NCI-H460 (cell line): ENCODE results near the gene WNT7A. TPM values are rescaled to one million over a fixed set of nuclear protein-coding genes. Genes with fewer than 3 reads are reported as not detected.
"Not testable (repeated sequence)": the region's sequence is repeated elsewhere in the genome, so short reads cannot be mapped to it uniquely, and the experiment has no call there.

ENCODE experiments used
- DNase-seq: peaks from one replicate; pipeline ENCODE4 v3.0.0-alpha.2; 2016; ENCODE audit warnings: low read depth; ENCODE audit errors: extremely low read depth
- total RNA-seq: library from RNA; depleted of rRNA; stranded (reverse); fragments of >200 nt; shearing (Covaris generic); gene quantifications from 2 replicates; pipeline ENCODE4 v1.2.3, GENCODE V29; 2014

Gene WNT7A
- total RNA-seq, 1 experiment from 2014 or later, result not detected

DNA sequence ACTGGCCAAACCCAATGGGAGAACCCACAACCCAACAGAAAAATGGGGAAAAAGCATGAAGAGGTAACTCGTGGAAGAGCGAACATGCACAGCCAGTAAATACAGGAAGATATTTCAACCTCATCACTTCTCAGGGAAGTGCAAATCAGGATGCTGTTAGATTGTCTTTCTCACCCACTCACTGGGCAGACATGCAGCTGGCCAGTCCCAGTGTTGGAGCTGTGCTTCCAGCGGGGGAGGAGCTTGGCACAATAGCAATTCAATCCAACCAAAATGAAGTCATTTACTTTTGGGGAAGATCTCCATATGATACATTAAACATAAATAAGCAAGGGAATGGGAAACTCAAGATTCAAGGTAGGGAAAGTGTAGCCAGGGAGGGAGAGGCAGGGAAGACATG is 12.1 kb downstream of the WNT7A start:
- DNase-seq, result no peak

DNA sequence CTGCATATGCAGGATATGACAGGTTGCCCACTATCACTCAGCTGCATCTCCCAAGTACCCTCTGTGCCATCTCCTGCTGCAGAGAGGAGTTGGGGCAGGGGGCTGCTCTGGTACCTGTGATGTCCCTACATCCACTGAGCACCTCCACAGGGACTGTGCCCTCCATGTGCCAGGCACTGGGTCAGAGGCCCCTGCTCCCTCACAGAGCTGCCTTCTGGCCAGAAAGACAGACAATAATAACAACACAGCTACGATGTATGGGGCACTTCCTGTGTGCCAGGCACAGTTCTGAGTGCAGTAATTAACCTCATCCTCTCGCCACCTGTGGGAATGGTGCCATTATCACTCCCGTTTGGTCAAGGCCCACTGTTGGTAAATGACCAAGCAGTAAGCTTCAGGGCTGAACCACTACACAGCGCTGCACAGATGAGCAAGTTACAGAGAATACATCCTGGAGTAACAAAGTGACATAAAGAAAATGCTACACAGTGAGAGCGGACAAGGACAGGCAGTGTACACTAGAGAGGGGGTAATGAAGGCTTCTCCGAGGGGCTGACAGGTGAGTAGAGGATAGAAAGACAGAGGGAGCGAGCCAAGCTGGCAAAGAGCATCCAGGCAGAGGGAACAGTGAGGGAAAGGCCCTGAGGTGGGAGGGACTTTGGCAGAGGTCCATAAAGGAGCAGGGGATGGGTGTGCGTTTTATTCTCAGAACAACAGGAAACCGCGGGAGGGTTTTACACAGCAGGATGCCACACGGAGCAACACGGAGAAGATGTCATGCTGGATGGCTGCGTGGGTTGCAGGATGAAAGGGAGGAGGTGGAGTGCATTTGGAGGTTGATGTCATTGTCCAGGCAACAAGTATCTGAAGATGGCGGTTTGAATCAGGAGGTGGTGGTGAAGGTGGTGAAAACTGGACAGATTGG is 13.6 kb downstream of the WNT7A start:
- DNase-seq, result no peak

DNA sequence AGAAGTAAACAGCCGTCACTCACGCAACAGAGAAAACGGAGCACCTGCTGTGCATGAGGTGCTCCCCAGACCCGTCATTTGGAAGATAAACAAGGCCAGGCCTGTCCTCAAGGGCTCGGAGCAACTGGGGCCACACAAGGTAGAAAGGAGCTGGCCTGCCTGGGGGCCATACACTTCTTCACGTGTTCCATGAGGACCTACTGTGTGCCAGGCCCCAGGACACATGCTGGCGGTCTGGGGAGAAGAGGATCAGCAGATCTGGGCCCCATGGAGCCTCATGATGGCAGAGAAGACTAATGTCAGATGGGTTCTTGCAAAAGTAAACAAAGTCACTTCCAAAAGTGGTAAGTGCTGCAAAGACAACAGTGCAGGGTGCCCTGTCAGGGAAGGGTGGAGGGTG is 14.3 kb downstream of the WNT7A start:
- no peak for DNase-seq

DNA sequence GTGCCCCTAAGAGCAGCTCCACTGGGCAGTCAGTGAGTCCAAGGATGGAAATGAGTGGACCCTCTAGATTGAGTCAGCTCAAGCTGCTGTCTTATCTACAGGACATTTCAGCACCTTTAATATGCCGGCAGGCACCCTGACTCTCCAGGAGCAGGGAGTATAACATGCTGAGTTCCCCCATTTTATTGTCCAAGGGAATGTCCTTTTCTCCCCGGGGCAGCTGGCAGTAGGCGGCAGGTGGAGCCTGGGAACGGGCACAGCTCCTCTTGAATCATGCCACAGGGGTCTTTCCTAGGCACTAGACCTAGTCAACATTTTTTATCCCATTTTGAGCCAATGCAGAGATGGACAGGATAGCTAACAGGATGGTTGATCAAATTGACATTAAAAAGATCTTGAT is 14.8 kb downstream of the WNT7A start:
- no peak for DNase-seq

DNA sequence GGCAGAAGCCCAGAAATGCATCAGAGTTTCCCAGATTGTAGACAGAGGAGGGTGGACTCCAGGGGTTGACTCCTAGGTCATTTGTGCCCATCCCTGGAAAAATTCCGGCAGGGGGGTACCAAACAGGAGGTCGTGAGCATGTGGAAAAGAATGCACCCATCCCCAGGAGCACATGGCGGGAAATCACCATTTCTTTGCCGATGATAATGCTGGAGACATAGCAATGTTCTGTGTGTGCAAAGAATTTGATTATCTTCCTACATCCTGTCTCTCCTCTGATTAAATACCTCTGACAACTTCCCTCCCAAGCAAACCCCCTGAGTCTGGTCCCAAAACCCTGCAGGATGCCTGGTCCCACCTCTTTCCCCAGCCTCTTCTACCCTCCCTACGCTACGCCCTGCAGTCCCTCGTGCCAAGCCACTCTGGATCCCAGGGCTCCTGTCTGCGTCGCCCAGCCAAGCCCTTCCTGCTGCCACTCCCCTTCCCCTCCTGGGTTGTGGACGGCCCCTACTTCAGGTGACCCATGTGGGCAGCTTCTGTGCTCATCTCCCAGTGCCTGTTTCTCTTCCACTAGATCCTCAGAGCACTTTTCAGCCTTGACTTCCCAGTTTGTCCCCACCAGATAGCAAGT is 15.8 kb downstream of the WNT7A start:
- DNase-seq, result no peak

DNA sequence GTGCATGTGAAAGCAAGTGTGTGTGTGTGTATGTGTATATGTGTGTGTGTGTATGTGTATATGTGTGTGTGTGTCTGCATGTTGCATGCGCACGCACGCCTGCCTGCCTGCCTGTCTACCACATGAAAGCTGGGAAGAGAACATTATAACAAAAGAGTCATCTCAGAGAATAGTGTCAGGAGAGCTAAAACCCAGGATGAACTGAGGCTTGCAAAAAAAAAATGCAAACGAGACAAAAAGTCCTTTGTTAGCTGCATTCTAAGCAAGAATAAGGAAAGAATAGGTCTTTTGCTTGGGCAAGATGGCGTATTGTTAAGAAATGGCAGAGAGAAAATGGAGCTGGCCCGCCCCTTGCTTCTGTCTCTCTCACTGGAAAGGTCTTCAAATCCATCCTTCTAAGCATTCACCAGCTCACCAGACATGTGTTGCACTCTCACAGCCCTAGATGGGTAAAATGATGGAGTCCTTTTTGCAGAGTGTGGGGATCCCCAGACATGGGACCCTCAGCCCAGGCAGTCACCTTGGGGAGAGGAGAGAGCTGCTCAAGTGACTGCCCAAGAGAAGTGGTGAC is 16.4 kb downstream of the WNT7A start:
- DNase-seq, result no peak

DNA sequence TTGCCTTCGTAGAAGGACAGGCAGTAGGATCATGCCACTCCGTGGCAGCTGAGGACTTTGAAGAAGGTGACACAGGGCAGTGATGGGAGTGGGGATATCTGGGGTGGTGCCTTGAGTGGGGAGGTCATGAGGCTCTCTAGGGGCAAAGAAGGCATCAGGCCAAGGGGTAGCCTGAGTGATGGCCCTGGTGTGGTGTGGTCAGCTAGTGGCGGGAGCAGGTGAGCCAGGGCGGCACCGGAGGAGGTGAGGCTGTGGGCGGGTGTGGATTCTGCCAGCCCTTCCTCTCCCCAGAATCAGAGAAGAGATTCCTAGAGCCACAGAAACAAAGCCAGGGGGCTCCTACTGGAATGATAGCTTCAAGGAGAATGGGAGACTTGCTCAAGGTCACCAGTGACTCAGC is 18.4 kb downstream of the WNT7A start:
- DNase-seq, result no peak

DNA sequence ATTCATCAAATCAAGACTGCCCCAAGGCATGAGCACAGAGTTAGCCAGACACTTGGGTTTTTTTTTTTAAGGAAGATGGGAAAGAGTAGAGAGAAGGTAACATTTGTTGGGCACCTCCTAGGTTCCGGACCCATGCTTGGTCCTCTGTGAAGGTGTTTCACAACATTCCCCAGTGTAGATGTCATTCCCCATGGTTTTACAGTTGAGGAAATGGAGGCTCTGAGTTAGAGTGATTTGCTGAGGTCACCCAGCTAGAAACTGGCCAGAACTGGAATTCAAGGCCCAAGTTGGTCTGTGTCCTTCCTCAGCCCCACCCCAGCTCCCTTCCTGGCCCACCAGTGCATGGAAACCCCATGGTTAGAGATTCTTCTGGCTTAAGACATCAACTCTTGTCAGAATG is 19.9 kb downstream of the WNT7A start:
- no peak for DNase-seq

DNA sequence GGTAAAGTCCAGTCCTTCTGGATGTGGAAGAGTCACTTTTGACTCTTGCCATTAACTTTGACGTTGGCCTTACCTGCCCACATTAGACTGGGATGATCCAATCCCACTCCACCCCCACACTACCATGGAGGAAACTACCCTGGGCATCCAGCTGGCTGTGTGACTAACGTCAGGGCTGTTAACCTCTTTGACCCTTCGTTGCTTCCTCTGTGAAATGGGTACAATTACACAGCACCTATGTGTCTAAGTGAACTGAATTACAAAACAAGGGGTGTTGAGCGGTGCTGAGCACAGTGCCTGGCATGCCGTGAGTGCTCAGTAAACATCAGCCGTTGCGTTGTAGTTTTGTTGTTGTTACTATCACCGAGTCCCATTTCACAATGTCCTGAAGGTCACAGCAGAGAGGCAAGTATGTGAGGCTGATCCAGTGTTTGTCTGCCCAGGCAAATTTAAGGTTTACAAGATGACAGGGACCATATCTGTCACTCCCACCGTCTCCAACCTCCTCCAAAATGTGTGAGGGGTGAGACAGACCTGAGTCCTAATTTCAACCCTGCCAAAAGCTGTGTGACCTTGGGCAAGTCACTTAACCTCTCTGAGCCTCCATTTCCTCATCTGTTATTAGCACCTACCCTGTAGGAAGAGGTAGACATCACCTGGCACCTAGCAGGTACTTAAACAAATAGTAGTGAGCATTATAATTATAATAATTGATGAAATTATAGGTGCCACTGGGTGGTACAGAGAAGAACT is 20.9 kb downstream of the WNT7A start:
- DNase-seq, result no peak

DNA sequence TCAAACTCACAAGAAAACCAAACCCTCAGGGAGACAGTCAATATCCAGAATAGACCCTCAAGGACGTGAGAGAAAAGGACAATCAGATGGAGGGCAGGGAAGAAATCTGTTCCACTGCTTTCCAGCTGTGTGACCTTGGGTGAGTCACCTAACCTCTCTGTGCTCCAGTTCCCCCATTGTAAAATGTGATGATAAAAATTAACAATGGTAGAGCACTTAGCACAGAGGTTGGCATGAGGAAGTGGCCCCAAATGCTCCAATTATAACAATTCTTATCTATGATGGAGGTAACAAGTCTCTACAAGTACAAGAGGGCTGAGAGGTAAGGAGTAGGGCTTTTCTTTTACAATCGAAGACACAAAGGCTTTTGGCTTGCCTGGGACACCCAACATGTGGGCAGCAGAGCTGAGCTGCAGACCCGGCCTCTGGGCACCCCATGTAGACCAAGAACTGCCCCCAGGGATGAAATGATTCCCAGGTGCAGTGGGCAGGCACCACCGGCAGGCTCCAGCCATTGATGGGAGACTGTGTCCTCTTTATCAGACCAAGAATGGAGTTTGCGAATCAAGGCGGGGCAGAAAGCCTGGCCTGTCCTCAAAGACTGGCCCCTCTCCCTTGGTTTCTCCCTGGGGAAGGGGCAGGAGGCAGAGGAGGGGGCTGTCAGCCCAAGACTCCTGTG is 22.0 kb downstream of the WNT7A start:
- DNase-seq, result no peak

DNA sequence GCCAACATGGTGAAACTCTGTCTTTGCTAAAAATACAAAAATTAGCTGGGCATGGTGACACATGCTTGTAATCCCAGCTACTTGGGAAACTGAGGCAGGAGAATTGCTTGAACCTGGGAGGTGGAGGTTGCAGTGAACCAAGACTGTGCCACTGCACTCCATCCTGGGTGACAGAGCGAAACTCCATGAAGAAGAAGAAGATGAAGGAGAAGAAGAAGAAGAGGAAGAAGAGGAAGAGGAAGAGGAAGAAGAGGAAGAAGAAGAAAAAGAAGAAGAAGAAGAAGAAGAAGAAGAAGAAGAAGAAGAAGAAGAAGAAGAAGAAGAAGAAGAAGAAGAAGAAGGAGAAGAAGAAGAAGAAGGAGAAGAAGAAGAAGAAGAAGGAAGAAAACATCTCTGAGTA is 23.2 kb downstream of the WNT7A start:
- DNase-seq, result not testable (repeated sequence)

DNA sequence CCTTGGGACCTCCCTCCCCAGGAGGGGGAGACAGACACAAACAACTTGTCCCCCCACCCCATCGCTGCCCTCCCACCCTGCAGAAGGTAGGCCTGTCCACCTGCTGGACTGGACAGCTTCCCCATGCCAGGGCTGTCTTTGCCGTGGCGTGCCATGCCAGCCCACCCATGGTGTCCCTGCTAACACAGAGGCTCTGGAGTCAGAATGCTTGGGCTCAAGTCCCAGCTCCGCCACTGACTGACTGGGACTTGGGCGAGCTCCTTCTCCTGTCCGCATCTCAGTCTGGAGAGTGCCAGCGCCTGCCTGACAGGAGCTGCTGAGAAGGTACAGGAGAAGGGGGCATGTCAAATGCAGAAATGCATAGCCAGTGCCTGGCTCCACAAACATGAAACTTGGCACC is 23.9 kb downstream of the WNT7A start:
- no peak for DNase-seq

DNA sequence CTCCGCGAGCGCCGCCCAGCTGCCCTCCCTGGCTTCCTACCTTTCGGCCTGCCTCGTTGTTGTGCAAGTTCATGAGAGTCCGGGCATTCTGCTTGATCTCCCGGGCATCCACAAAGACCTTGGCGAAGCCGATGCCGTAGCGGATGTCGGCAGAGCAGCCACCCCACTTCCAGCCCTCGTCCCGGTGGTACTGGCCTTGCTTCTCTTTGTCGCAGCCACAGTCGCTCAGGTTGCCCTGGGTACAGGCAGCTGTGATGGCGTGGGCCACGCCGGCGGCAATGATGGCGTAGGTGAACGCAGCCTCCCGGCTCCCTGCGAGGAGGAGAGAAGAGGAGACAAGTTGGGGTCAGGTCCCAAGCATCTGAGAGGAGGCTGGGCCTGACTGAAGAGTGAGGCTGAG is 25.4 kb downstream of the WNT7A start:
- no peak for DNase-seq

DNA sequence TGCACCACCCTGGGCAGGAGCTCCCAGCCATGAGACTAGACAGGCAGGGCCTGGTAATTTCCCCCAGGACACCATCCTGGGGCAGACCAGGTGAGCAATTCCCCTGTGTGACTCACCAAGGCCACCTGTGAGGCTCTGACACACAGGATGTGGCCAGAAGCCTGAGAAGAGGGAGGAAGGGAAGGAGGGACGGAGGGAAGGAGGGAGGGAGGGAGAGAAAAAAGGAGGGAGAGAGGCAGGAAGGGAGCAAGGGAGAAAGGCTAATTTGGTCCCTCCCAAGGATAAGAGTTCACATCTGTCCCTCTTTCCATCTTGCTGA is 25.9 kb downstream of the WNT7A start:
- DNase-seq, result no peak

DNA sequence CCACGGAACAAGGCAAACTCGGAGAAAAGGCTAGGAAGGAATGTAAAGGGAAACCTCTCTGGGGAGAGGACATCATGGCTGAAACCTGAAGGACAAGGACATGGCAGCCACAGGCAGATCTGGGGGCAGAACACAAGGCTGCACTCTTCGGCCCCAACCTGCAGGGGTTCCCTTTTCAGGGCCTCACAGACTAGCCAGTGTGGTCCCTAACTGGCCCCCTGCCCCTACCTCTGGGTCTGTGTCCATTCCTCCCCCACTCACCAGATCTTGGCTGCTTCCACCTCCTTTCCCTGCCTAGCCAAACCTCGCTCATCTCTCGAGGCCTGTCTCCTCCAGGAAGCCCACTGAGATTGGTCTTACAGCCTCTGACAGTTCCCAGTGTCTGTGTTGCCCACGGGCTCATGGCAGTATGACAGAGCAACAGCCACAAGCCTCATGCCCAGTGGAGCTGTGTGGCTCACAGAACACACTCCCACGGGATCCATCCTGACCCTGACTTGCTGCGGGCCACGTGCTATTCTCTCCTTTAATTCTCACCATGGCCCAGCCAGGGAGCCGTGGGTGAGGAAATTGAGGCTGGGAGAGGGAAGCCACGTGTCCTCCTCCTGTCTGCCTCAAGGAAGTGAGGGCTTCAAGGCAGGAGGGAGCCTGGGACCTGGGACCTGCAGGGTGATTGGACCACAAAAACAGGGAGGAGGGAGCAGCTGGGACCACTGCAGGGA is 26.5 kb downstream of the WNT7A start:
- DNase-seq, result no peak

DNA sequence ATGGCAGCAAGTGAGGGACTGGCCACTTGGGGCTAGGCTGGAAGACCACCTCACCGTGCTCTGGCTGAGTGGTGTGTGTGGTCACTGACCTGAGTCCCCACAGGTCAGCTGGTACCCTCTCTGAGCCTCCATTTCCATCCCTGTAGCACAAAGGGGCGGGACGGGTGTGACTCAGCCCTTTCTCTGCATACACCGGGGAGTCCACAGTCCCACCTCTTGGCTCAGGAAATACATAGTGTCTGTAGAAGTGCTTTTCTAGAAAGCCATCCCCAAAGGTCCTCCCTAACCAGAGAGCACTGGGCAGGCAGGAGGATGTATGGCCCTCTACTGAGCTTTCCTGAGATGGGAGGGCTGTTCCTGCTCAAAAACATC is 27.2 kb downstream of the WNT7A start:
- no peak for DNase-seq

DNA sequence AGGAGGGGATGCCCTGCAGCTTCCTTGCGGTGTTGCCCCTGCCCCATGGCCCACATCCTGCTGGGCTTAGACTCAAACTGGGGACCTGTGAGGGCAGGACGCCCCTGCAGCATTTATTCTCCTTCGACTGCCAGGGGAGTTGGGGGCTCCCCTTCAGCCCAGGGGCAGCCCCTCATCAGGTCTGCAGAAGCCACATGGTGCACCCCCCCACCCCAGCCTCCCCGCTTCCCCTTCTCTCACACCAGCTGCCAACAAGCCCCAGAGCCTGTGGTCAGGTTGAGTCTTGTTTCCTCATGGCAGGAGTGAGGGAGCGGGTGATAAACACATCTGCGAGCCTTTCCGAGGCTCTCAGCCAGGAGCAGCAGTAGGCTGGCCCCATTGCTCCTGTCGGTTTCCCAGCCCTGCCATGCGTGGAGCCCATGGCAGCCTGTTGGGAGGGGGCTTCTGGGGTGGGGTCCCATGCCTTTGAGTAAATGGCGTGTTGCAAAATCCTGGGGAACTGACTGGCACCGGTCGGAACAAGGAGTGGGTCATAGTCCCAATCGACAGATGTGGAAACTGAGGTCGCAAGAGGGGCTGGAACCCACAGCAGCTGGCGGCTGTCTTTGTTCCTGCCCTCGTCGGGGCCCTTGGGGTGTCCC is 27.8 kb downstream of the WNT7A start:
- no peak for DNase-seq

DNA sequence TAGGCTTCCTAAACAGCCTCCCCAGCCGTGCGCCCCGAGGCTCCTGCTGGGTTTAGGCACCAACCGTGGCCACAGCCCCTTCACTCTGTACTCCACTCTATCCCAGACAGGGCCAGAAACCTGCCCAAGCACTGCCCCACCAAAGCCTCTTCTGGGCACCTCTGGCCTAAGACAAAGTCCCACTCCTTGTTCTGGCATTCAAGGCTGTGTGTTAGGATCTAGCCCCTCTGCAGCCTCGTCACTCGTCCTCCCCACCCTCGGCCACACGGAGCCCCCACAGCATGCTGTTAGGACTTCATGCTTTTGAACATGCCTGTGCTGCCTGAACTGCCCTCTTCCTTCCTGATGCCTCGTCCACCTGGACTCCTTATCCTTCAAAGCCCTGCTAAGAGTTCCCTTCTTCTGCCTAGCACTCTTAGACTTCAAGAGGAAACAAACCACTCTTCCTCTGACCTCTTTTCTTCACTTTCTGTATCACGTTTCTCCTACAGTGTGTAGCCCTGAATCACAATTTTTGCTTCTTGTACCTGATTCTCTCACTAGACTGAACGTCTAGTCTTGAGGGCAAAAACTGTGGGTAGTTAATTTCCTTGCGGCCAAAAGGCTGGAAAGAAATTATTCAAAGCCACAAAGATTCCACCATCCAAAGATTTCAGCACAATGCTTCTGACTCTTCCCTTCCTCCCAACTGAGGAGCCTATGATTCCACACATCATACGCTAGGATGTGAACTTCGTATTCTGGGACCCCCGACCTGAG is 28.6 kb downstream of the WNT7A start:
- no peak for DNase-seq
